ENCODE data around the gene PRDM11.

GRCh38 chr11:45282081-45282480 lies 135.6 kb downstream of the PRDM11 start:
- no peak for TF ChIP-seq CTCF (IDR thresholded peaks at IDR 0.05; ENCODE audit: borderline replicate concordance, extremely low read depth, low read length, poor library complexity, severe bottlenecking)
- no peak for TF ChIP-seq EZH2 (IDR thresholded peaks at IDR 0.05; ENCODE audit: borderline replicate concordance, low read depth, low read length, severe bottlenecking)

Data from DND-41 (cell line).